GM19351 (cell line): Measurements from ENCODE around the gene DNASE2B.

Source experiments
- ATAC-seq: cut with Tn5 transposase; IDR thresholded peaks from one replicate; pipeline ENCODE4 v1.9.1; 2021; ENCODE audit warnings: mild to moderate bottlenecking, moderate library complexity; ENCODE audit not compliant: unreplicated experiment

The DNASE2B gene

DNA sequence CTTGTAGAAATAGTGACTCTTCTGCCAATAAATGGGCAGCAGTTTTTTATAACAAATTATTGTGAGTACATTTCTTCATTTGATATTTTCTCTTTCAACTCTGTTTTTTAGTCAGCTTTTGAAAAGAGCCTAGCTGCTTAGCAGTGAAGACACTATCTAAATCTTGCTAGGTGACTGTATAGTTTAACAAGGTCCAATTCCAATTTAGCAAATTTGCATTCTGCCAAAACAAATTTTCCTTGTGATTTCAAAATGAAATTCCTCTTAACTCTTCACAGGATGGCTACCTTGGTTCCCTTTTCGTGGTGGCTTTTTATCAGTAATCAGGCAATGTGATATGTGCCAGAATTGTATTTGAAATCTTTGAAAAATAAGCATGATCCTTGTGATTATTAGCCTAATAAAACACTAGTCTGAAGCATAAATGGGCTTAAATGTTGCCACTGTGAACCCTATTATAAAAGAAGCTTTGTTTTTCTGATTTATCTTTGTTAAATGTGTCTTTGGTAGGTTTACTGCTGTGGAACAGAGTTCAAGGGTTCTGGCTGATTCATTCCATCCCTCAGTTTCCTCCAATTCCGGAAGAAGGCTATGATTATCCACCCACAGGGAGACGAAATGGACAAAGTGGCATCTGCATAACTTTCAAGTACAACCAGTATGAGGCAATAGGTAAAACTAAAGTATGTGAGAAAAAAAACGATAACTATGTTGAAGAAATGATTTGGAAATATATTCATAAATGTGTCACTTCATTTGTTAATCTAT, 12.2 kb downstream of the DNASE2B start:
- no peak for ATAC-seq

DNA sequence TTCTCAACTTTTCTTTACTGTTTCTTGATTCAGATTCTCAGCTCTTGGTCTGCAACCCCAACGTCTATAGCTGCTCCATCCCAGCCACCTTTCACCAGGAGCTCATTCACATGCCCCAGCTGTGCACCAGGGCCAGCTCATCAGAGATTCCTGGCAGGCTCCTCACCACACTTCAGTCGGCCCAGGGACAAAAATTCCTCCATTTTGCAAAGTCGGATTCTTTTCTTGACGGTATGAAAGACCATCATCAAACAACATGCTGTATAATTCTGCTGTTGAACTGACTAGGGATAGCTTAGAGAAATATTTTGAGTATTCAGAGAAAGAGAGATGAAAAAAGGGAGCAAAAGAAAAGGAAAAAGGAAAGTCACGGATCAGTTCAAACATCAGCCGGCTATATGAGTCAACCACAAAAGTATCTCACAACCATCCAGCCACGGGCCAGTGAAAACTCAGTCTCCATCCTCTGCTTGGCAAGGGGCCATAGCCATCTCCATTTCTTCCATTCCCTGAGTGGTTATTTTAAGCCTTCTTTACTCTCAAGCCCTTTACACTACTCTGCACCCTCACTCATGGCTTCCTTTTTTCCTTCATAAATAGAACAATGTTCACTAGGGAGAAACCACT, 14.1 kb downstream of the DNASE2B start:
- no peak for ATAC-seq

DNA sequence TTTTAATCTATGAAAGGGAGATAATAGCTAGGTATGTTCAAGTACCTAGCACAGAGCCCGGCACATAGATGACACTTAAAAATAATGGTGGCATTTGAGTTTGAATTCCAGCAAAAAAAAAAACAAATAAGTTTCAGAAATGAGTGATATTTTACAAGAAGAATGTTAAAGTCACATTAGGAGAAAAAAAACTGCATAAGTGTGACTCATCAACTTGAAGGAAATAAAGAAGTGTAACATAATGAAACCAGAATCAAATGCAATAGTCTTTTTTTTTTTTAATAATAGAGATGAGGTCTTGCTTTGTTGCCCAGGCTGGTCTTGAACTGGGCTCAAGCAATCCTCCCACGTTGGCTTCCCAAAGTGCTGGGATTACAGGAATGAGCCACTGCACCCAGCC, 17.1 kb downstream of the DNASE2B start:
- ATAC-seq: no peak

DNA sequence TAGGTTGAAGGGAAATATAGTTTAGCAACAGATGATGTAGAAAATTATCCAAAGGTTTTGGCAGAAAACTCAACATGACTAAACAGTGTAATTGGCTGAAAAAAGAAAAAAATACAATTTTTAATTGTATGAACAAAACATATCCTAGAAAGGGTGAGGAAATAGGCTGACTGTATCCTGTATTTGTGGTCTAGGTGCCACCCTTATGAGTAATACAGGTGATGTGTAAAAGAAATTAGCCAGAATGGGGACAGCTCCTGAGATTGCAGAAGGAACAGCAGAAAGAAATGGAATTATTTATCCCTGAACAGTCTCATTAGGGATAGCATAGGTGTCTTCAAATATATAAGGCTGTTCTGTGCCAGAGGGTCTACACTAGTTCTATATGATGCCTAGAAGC, 24.6 kb downstream of the DNASE2B start:
- ATAC-seq: no peak

DNA sequence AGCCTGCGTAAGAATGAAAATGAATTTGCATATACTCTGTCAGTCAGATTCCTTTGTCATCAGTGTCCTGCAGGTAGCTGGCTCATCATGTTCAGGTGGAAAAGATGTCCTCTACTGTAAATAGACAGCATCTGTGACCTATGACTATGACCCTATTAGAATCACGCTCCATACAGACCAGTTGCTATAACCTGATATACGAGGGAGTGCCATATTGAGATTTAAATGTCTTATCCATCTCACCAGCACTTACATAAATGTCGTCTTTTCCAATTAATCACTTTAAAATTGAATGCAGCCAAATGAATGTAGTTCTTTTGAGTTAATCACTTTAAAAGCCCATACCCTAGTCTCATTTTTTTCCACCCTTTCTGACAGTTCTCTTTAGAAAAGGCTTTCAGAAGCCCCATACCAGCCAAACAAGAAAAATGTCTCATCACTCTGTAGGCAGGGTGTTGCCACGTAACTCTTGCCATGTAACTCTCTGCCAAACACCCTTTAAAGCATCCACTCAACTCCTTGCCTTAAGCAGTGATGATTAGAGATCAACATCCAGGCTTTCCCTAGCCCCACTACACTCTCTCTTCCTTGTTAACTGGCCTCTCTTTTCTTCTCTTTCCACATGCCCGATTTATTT, 26.3 kb downstream of the DNASE2B start:
- no peak for ATAC-seq

DNA sequence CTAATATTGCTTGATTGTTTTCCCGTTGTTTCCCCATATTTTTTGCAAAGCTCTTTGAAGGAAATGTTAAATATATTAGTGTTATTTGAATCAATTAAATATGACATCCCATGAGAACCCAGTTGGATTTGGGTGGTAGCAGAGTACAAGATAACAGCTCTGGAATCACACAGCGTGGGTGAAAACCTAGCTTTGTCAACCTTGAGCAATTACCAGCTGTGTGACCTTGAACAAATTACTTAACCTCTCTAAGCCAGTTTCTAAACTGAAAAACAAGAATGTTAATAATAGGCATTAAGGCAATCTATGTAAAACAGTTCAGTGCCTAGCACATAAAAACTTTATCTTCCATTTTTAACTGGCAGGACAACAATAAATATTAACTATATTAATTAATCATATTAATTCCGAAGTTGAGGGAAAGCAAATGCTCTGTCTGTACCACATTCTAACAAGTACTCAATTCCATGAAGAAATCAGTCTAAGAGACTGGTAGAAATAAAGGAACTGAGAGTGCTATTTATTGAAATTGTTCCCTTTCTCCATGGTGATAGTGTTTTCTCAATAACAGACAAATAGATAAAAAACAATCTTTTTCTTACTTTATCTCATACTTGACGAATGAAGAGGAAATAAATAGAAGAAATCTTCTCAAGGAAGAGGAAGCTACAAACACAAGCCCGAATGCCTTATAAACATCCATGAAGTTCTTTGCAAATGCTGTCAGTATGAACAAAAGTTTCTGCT, 27.0 kb downstream of the DNASE2B start:
- no peak for ATAC-seq

DNA sequence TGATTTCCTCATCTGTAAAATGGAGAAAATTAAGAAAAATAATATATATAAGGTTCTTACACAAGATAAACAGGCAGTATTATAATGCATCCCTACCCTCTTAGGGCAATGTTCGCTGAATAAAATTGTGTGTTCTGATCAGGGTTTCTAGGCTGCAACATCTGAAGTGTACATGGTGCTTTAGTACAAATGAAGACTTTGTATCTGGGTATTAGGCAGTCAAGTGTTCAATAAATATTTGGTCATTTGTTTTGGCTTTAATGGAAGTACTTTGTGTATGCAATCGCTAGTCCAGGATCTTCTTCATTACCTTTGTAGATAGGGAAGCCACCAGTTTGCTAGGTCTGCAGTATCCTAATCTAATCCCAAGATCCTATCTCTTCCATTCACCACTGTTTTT, 28.1 kb downstream of the DNASE2B start:
- no peak for ATAC-seq

DNA sequence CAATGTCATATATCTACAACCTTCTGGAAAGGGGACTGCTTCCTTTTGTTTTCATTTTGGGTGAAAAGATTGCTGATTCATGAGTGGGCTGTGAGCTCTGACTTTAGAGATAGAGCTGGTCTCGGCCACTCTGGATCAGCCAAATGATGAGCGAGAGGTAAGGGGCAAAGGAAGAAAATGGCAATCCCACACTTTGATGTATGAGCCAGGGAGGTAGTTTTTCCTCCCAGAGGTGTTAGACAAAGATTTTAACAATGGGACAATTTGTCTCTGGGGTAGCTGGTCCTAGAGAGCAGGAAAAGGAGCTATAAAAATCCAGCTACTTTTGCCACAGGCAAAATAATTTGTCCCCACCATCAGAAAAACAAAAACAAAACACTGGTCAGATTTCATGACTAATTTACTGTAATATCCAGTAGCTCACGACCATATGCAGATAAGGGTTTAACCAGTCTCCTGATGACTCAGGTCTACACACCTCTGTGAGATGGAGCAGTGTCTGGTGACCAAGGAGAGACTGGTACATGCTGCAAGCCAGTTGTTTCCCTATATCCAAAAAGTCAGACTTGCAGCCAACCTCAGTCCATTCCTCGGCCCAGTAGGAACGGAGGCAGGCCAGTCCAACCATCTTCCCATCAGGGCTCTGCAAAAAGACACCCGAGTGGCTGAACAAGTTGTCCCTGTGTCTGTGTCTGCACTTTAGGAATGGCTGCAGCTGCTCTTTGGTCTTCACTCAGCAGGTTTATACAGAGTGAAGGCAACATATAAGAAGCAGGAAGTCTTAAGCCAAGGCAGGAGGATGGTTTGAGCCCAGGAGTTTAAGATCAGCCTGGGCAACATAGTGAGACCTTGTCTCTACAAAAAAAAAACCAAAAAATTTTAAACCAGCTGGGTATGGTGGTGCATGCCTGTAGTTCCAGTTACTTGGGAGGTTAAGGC, 29.2 kb downstream of the DNASE2B start:
- no peak for ATAC-seq

DNA sequence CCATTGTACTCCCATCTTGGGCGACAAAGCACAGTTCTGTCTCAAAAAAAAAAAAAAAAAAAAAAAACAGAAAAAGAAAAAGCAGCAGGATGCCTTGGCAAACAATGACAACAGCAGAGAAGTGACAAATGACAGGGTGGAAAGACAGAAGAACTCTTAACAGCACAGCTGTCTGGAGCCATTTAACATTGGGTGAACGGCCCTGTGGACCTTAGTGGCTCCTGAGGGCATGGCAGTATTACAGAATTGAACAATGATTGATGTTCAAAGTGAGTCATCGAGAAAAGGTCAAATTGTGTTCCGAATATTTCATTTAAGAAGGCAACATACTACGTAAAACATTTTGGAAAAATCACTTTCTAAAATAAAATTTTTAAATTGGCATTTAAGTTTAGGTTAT, 30.0 kb downstream of the DNASE2B start:
- ATAC-seq: no peak

DNA sequence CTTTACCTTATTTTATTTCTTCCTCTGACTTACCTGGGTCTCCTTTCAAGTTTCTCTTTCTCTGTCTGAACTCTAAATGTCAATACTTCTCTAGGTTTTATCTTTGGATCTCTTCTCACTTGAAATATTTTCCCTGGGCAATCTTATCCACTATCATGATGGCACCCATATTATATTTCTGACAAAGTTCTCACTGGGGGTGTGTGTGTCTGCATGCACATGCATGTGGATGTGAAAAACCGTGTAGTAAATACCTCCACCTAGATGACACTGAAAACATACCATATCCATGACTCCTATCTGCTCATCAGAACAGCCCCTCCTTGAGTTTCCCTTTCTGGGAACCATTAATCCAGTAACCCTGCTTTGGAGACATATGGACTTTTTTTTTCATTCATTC, 30.9 kb downstream of the DNASE2B start:
- ATAC-seq: no peak

DNA sequence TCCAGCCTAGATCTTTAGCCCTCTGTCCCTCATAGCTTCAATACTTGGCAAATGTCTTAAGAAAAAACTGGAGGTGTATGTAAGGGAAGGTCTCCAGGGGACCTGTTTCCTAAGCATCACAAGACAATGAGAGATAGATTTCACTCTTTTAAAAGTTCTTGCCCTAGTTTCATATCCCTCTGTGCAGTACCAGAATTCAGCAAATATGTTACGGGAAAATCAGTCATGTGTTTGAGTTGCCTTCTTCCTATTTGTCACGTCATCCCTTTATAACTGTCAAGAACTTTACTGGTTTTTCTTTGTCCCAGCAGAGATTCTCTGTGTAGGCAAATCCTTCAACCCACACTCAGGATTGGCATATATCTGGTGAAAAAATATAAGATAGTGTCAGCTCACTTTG, 32.3 kb downstream of the DNASE2B start:
- no peak for ATAC-seq

DNA sequence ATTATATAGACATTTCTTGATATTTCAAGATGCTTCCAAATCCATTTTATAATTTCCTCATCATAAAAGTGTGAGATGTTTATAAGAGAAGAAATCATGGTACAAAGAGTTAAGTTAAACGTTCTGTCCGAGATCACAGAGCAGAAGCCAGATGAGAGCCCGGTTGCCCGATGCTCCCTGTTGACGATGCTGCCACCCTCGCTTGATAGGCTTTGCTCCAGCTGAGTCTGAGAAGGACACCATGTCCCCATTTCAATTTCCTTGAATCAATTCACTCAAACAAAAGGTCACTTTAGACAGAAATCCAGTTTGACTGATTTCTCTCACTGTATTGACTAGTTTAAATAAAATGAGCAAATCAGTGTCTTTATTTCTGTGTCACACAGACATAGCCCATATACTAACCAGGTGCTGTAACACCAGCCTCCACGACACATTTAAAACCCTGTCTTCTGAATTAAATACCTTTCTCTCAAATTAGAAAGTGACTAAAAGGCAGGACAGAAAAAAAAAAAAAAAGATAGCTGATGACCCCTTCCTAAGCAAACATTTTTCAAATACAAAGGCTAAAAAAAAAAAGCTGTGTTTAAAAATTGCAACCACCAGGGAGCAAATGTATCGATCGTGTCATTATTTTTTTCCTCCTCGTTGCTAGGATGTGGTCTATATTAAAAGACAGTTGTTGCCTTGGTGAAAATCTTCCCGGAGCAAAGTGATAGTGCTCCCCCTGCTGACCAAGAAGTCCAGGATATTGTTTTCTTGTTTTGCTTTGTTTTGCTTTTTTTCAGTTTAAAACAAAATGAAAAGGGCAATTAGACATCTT, 35.2 kb downstream of the DNASE2B start:
- peak; percentile 56 for ATAC-seq

DNA sequence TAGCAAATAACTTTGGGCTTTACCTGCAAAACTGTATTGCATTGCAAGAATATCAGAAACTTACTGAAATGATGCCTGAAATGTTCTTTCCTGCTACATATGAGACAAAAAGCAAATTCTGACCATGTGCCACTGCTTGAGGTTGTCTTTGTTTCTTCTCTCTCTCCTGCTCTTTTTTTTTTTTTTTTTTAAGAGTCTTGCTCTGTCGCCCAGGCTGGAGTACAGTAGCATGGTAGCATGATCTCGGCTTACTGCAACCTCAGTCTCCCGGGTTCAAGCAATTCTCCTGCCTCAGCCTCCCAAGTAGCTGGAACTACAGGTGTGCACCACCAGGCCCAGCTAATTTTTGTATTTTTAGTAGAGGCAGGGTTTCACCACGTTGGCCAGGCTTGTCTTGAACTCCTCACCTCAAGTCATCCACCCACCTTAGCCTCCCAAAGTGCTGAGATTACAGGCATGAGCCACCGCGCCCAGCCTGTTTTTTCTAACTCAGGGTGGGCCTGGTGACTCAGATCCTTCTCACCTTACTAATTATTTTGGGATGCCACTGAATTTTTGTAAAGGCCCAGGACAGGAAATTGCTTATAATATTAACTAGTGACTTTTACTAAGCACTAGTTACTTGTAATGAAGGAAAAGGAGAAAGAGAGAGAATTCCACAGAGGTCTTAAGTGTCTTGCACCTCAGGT, 35.9 kb downstream of the DNASE2B start:
- ATAC-seq: no peak

DNA sequence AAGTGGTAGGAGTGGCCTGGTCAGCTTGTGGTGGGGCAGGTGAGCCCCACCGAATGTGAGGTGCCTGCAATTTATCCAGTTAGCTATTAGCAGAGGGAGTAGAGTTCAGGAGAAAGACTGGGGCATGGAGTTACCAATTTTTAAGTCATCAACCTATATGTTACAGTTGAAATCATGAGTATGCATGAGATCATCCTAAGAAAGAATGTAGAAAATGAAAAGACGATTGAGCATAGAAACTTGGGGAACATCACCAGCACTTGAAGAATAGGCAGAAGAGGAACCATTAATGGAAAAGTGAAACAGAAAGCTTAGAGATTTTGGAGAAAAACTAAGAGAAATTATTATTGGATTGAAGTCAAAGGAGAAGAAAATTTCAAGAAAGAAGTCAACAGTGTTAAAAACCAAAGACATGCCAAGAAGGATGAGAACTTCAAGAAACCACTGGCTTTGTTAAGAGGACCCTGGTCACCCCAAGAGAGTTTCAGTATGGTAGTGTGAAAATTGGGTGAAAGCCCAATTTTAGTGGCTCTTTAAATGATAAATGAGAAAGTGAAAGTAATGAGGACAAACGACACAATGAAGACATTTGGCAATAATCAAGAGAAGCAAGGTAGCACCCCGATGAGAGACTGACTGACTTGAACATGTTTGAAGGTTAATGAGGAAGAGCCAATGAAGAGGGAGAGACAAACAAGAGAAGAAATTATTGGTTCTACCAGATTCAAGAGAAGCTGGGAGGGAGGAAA, 36.7 kb downstream of the DNASE2B start:
- ATAC-seq: no peak

DNA sequence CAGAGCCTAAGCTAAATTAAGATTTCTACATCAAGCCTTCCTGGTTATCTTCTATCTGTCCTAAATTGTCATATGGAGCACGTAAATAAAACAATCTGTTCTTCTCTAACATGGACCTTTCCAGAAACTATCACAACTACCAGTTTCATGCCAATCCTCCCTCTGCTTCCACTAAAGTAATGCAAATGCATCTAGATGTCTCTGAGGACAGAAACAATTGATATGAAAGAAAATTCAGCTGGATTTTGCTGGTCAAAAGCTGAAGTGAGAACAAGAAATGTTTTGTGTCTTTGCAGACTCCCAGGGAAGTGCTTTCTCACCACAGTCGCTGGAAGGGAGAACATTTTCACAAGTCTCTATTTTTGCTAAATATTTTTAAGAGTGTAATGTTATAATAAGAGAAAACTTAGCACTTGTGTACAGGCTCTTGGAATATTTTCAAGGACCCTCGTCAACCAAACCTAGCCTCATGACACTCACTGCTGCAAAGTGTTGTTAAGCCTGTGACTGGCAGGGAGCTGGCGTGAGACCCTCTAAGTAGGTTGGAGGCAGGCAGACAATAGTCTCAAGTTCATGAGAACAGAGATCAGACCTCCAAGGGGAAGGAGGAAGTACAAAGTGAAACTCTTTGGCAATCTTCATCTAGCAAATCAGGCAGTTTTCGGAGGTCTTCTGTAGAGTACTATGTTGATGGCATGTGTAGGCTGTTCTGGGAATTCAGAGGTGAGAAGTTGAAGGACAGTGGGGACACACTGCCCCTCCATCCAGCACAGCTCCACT, 38.8 kb downstream of the DNASE2B start:
- peak; percentile 47 for ATAC-seq

DNA sequence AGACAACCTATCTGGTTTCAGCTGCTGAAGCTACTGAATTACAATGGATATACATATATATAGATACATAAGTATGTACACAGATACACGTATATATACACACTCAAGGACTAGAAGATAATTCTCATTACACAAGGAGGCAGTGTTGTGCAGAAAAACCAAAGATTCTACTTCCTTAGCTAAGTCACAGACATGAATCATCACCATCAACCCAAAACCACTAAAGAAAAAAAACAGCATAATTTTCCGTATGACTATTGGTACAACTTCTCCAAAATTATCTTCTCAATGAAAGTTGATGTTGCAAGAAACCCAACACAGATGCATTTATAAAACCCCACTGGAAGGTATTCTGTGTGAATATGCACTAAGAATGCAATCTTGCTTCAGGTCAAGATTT, 44.0 kb downstream of the DNASE2B start:
- ATAC-seq: peak; percentile 99
